AG04449 (cell line): ENCODE results near the gene ZDHHC9.

Source experiments
- CTCF ChIA-PET: fragments of 350-600 bp; formaldehyde crosslinking; extraction: SDS; loops from one replicate; lab custom pipeline; 2021; ENCODE audit warnings: antibody characterized with exemption; lab: Yijun Ruan, JAX
- POLR2A ChIA-PET: fragments of 400-600, 350-600 bp; formaldehyde crosslinking; extraction: SDS; loops from one replicate; lab custom pipeline; 2020; ENCODE audit warnings: antibody characterized with exemption, inconsistent platforms; lab: Yijun Ruan, JAX
- DNase-seq: peaks from one replicate; pipeline ENCODE4 v3.0.0-alpha.2; 2010; ENCODE audit warnings: low read depth, low spot score
- H3K4me3 ChIP-seq: 2 replicates; pipeline ENCODE4 v1.5.1; 2011; ENCODE audit warnings: low read depth, mild to moderate bottlenecking, control low read depth, low read length
- CTCF ChIP-seq: IDR thresholded peaks from one replicate; pipeline ENCODE4 v1.5.1; 2011; ENCODE audit warnings: mild to moderate bottlenecking, moderate library complexity, low read length, control low read depth, inconsistent platforms; ENCODE audit not compliant: insufficient read depth; ENCODE audit errors: missing control alignments

Gene ZDHHC9

GRCh38 chrX:129833153-129833990 is 10.3 kb downstream of the ZDHHC9 start:
- no peak for TF ChIP-seq CTCF
- CTCF ChIA-PET: interaction anchor here (0.8 kb wide), 1 partner anchor 227 kb away, joined by 5 read pairs; no protein-coding TSS in a partner anchor
- POLR2A ChIA-PET: no interaction called here
- peak; percentile 23 for DNase-seq
- no peak overlapping the region for H3K4me3 ChIP-seq

- no peak for DNase-seq
- ChIA-PET CTCF (interaction anchor here (1.5 kb wide), 1 partner anchor 104 kb away, joined by 6 read pairs; no protein-coding TSS in a partner anchor), POLR2A (no interaction called here)
- no peak overlapping the region for H3K4me3 ChIP-seq
- no peak for TF ChIP-seq CTCF
Observed at GRCh38 chrX:129831091-129831885, 12.4 kb downstream of the ZDHHC9 start.

GRCh38 chrX:129830494-129830893 is 13.2 kb downstream of the ZDHHC9 start:
- POLR2A ChIA-PET: no interaction called here
- CTCF ChIA-PET: interaction anchor here (0.8 to 1.5 kb wide), 2 partner anchors 104 to 229 kb away, joined by 3 to 6 read pairs; no protein-coding TSS in a partner anchor

GRCh38 chrX:129825746-129826505 is 17.8 kb downstream of the ZDHHC9 start:
- DNase-seq: no peak
- ChIA-PET POLR2A (no interaction called here), CTCF (interaction anchor here (1.0 to 1.3 kb wide), 2 partner anchors 190 to 221 kb away, joined by 3 read pairs; no protein-coding TSS in a partner anchor)
- H3K4me3 ChIP-seq: no peak overlapping the region
- no peak for TF ChIP-seq CTCF

More at GRCh38 chrX:129830494-129830893, 13.2 kb downstream of the ZDHHC9 start:
- no peak overlapping the region for H3K4me3 ChIP-seq
- DNase-seq: no peak
- no peak for TF ChIP-seq CTCF

- H3K4me3 ChIP-seq: no peak overlapping the region
- ChIA-PET POLR2A (no interaction called here), CTCF (interaction anchor here (1.6 to 2.5 kb wide), 2 partner anchors 189 to 219 kb away, joined by 6 to 10 read pairs; no protein-coding TSS in a partner anchor)
- no peak for TF ChIP-seq CTCF
- no peak for DNase-seq
Observed at GRCh38 chrX:129824620-129825019, 19.1 kb downstream of the ZDHHC9 start.
